Mesenchymal stem cell (in vitro differentiated cells and primary cell): ENCODE measurements around the gene ELK4.
A peak's percentile ranks its signal among the peaks of the same experiment; 100 is the strongest.

ENCODE experiments used
- DNase-seq: peaks from one replicate; pipeline ENCODE4 v3.0.0-alpha.2; 2013
- H2AFZ ChIP-seq: one replicate; pipeline ENCODE4 v1.6.1; 2013; ENCODE audit warnings: low read depth, mild to moderate bottlenecking, control low read depth, inconsistent platforms, low read length, moderate library complexity
- H2AK5ac ChIP-seq: 2 replicates; pipeline ENCODE4 v1.6.1; 2013; ENCODE audit warnings: low read length, moderate library complexity, mild to moderate bottlenecking, inconsistent platforms; ENCODE audit not compliant: severe bottlenecking
- H2BK120ac ChIP-seq: one replicate; pipeline ENCODE4 v1.6.1; 2013; ENCODE audit warnings: low read depth, mild to moderate bottlenecking, inconsistent platforms, low read length, moderate library complexity
- H2BK12ac ChIP-seq, 2 experiments: one replicate each; pipeline ENCODE4 v1.6.1; 2013; ENCODE audit warnings: inconsistent platforms in 2 of 2, low read length in 2 of 2, mild to moderate bottlenecking in 2 of 2, moderate library complexity in 2 of 2, control low read depth in 1 of 2
- H2BK15ac ChIP-seq: one replicate; pipeline ENCODE4 v1.6.1; 2013; ENCODE audit warnings: mild to moderate bottlenecking, low read depth, inconsistent platforms; ENCODE audit not compliant: poor library complexity, severe bottlenecking
- H2BK5ac ChIP-seq: 2 replicates; pipeline ENCODE4 v1.6.1; 2013; ENCODE audit warnings: low read depth, mild to moderate bottlenecking, low read length, control low read depth, inconsistent platforms; ENCODE audit not compliant: poor library complexity, severe bottlenecking
- H3K14ac ChIP-seq, 2 experiments: one replicate each; pipeline ENCODE4 v1.6.1; 2013; ENCODE audit warnings: inconsistent platforms in 2 of 2, low read length in 2 of 2, control low read depth in 1 of 2, mild to moderate bottlenecking in 1 of 2, moderate library complexity in 1 of 2
- H3K18ac ChIP-seq, 2 experiments: one replicate each; pipeline ENCODE4 v1.6.1; 2013; ENCODE audit warnings: inconsistent platforms in 2 of 2, low read length in 2 of 2, control low read depth in 1 of 2, low read depth in 1 of 2, mild to moderate bottlenecking in 1 of 2
- H3K23ac ChIP-seq, 2 experiments: one replicate each; pipeline ENCODE4 v1.6.1; 2013; ENCODE audit warnings: inconsistent platforms in 2 of 2, low read length in 2 of 2, mild to moderate bottlenecking in 2 of 2, moderate library complexity in 2 of 2, control low read depth in 1 of 2
- H3K27ac ChIP-seq: 2 replicates; pipeline ENCODE4 v1.5.1; 2013; ENCODE audit warnings: mild to moderate bottlenecking, moderate library complexity, low read length, control low read depth, inconsistent platforms; ENCODE audit not compliant: poor library complexity, severe bottlenecking
- H3K27me3 ChIP-seq, 2 experiments: 2 replicates each; pipeline versions ENCODE4 v1.6.1 to v1.7.0; 2013; ENCODE audit warnings: low read length in 2 of 2, mild to moderate bottlenecking in 2 of 2, moderate library complexity in 2 of 2, control low read depth in 1 of 2, inconsistent platforms in 1 of 2; ENCODE audit not compliant: control insufficient read depth in 1 of 2, insufficient read depth in 1 of 2
- H3K36me3 ChIP-seq, 2 experiments: 2 replicates each; pipeline versions ENCODE4 v1.6.1 to v1.7.0; 2013; ENCODE audit warnings: low read length in 2 of 2, control low read depth in 1 of 2, inconsistent platforms in 1 of 2, low read depth in 1 of 2, mild to moderate bottlenecking in 1 of 2; ENCODE audit not compliant: insufficient read depth in 2 of 2, control insufficient read depth in 1 of 2
- H3K4ac ChIP-seq, 2 experiments: one replicate each; pipeline ENCODE4 v1.6.1; 2013; ENCODE audit warnings: inconsistent platforms in 2 of 2, low read length in 2 of 2, mild to moderate bottlenecking in 2 of 2, moderate library complexity in 2 of 2, control low read depth in 1 of 2, low read depth in 1 of 2
- H3K4me1 ChIP-seq: 2 replicates; pipeline ENCODE4 v1.6.1; 2013; ENCODE audit warnings: low read depth, low read length, control low read depth; ENCODE audit not compliant: control insufficient read depth, insufficient read depth
- H3K4me2 ChIP-seq: 2 replicates; pipeline ENCODE4 v1.6.1; 2013; ENCODE audit warnings: low read length, mild to moderate bottlenecking, inconsistent platforms; ENCODE audit not compliant: poor library complexity, severe bottlenecking
- H3K4me3 ChIP-seq, 2 experiments: 2 replicates each; pipeline versions ENCODE4 v1.5.1 to v1.7.0; 2013; ENCODE audit warnings: low read length in 2 of 2, mild to moderate bottlenecking in 2 of 2, control low read depth in 1 of 2, low read depth in 1 of 2; ENCODE audit not compliant: insufficient read depth in 1 of 2
- H3K79me1 ChIP-seq: replicated peaks from 2 replicates; pipeline ENCODE4 v1.6.1; 2013; ENCODE audit warnings: mild to moderate bottlenecking, control low read depth, low read length, inconsistent platforms; ENCODE audit not compliant: poor library complexity, severe bottlenecking
- H3K9ac ChIP-seq: 2 replicates; pipeline ENCODE4 v1.7.0; 2013; ENCODE audit warnings: mild to moderate bottlenecking, low read length, moderate library complexity
- H3K9me3 ChIP-seq: 2 replicates; pipeline ENCODE4 v1.7.0; 2013; ENCODE audit warnings: mild to moderate bottlenecking, low read length; ENCODE audit not compliant: control insufficient read depth
- H4K8ac ChIP-seq: one replicate; pipeline ENCODE4 v1.6.1; 2013; ENCODE audit warnings: inconsistent platforms, mild to moderate bottlenecking, low read length, moderate library complexity
- H4K91ac ChIP-seq: one replicate; pipeline ENCODE4 v1.6.1; 2013; ENCODE audit warnings: mild to moderate bottlenecking, low read length, inconsistent platforms
- WGBS: methylation state at CpG from one replicate; pipeline ENCODE4 v1.1.7; 2013; ENCODE audit warnings: mixed read lengths; 5-methylcytosine and 5-hydroxymethylcytosine counted together

The ELK4 gene

DNA sequence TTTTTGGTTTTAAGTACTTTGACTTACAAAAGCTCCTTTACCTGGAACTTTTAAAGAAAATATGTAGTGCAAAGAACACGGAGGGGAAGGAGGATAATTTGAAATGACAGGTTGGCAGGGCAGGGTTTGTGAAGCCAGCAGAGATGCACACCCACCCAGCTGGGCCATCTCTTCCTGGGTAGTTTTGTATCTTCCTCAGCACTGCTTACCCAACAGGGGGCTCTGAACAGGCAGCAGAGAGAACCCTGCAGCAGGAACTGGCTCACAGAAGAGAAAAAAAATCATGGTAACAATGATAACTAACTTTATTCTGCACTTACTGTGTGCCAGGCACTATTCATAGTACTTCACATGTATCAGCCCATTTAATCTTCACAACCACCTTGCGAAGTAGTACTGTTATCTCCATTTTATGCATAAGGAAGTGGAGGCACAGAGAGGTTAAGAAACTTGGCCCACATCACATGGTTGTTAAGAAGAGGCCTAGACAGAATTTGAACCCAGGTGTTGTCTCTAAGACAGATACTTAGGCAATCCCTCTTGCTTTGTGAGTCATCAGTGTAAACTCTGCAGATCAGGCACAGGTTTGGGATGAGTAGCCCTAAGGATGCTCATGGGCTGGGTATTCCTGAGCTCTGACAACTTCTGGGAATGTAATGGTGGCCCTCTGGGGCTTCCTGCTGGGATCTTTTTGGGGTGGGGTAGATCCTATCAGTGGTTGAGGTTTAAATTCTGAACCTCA is 60.8 kb downstream of the ELK4 start:
- H3K36me3 ChIP-seq, result no peaks in the 10 kb centered on the region
- DNase-seq, result no peak
- 62% methylated on average over 2 of the region's 2 CpGs for WGBS

DNA sequence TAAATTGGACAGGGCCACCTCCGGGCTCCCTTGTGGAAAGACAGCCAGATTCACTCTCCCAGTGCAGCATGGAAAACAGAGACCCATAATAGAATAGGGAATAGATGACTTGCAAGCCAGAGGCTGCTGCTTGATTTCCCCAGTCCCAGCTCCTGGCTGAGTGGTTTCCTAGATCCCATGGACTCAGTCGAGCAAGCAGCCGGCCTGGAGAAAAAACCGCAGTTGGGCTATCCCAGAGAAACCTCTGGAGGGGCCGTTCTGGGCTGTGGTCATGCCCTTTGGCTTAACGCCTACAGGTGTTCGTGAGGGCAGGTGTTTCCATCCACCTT is 61.7 kb downstream of the ELK4 start:
- no peak overlapping the region for H4K8ac ChIP-seq
- H3K27me3 ChIP-seq, result peaks cover 82 to 93% of the 10 kb centered on the region in 2 experiments
- H2BK15ac ChIP-seq, result no peak overlapping the region
- no peak overlapping the region for H3K14ac ChIP-seq
- no peak overlapping the region for H2AK5ac ChIP-seq
- H3K27ac ChIP-seq, result no peak overlapping the region
- H3K9me3 ChIP-seq, result no peaks in the 10 kb centered on the region
- H2BK120ac ChIP-seq, result no peak overlapping the region
- no peak for DNase-seq
- H3K4me1 ChIP-seq, result peaks cover 8% of the 10 kb centered on the region
- whole genome bisulfite sequencing, result 90% methylated on average over 7 of the region's 7 CpGs
- H3K4me3 ChIP-seq, result no peak overlapping the region
- H3K23ac ChIP-seq, result no peak overlapping the region
- H3K4ac ChIP-seq, result no peak overlapping the region
- H4K91ac ChIP-seq, result no peak overlapping the region
- H3K36me3 ChIP-seq, result no peaks in the 10 kb centered on the region
- H2BK5ac ChIP-seq, result no peak overlapping the region
- no peaks in the 10 kb centered on the region for H3K79me1 ChIP-seq
- no peak overlapping the region for H2AFZ ChIP-seq
- H2BK12ac ChIP-seq, result no peak overlapping the region
- H3K4me2 ChIP-seq, result no peak overlapping the region
- no peak overlapping the region for H3K18ac ChIP-seq
- H3K9ac ChIP-seq, result no peak overlapping the region

More for the DNA sequence above, 60.8 kb downstream of the ELK4 start:
- no peak overlapping the region for H3K23ac ChIP-seq
- peaks cover 10% of the 10 kb centered on the region for H3K4me1 ChIP-seq
- H2AFZ ChIP-seq, result no peak overlapping the region
- H3K79me1 ChIP-seq, result no peaks in the 10 kb centered on the region
- no peak overlapping the region for H2BK12ac ChIP-seq
- H3K9ac ChIP-seq, result no peak overlapping the region
- no peak overlapping the region for H2BK120ac ChIP-seq
- peaks cover 80 to 94% of the 10 kb centered on the region in 2 experiments for H3K27me3 ChIP-seq
- no peak overlapping the region for H3K4me3 ChIP-seq
- no peak overlapping the region for H3K4ac ChIP-seq
- no peaks in the 10 kb centered on the region for H3K9me3 ChIP-seq
- no peak overlapping the region for H4K91ac ChIP-seq
- no peak overlapping the region for H2BK15ac ChIP-seq
- H3K18ac ChIP-seq, result no peak overlapping the region
- H2BK5ac ChIP-seq, result no peak overlapping the region
- H3K14ac ChIP-seq, result no peak overlapping the region
- H3K4me2 ChIP-seq, result no peak overlapping the region
- H3K27ac ChIP-seq, result no peak overlapping the region
- H4K8ac ChIP-seq, result no peak overlapping the region
- no peak overlapping the region for H2AK5ac ChIP-seq

DNA sequence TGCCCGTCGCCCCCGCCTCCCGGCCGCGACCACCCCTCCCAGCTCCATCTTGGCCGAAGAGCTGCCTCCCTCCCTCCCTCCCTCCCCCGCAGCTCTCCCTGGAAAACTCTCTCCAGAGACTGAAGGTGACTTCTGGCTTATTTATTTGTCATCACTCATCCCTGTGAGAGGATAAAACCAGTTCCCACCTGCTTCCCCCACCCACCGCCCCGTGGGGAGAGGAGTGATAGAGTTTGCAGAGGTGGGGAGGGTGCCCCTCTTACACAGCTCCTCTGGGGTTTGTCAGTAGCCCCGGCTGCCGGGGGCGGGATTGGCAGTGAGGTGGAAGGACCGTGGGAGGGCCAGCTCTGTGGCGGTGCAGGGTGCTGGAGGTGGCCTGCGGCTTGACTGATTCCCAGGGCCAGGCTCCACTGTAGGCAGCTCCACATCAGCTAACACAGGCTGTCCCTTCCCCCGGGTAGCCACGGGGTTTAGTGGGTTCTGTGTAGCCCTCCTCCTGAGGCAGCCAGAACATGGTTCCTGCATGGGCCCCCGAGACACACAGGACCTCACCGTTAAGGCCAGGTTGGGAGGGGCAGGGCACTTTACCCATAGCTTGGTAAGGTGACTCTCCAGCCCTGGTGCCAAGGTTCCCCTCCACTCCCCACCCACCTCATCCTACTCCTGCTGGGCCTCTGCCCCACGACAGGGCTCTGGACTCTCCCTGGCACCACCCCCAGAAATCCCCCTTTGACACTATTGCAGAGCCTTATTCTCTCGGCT is 62.2 kb downstream of the ELK4 start:
- H3K9me3 ChIP-seq, result no peaks in the 10 kb centered on the region
- H4K91ac ChIP-seq, result no peak overlapping the region
- peaks cover 76 to 89% of the 10 kb centered on the region in 2 experiments for H3K27me3 ChIP-seq
- 31% methylated on average over 15 of the region's 22 CpGs for WGBS
- H3K4me3 ChIP-seq, result no peak overlapping the region
- H2BK15ac ChIP-seq, result no peak overlapping the region
- H4K8ac ChIP-seq, result no peak overlapping the region
- H3K36me3 ChIP-seq, result no peaks in the 10 kb centered on the region
- no peak overlapping the region for H3K9ac ChIP-seq
- no peak overlapping the region for H2BK12ac ChIP-seq
- no peak overlapping the region for H3K18ac ChIP-seq
- no peak overlapping the region for H3K4ac ChIP-seq
- no peak overlapping the region for H3K14ac ChIP-seq
- H2BK120ac ChIP-seq, result no peak overlapping the region
- no peak overlapping the region for H3K4me2 ChIP-seq
- no peak overlapping the region for H3K27ac ChIP-seq
- H3K4me1 ChIP-seq, result peaks cover 8% of the 10 kb centered on the region
- H3K79me1 ChIP-seq, result no peaks in the 10 kb centered on the region
- H3K23ac ChIP-seq, result peak overlapping the region in 1 of 2 experiments; percentile 85
- H2AFZ ChIP-seq, result no peak overlapping the region
- no peak for DNase-seq
- H2BK5ac ChIP-seq, result no peak overlapping the region
- no peak overlapping the region for H2AK5ac ChIP-seq
